ENCODE data around the gene PDE8B.
A peak's percentile ranks its signal among the peaks of the same experiment; 100 is the strongest.
"Not testable (repeated sequence)": the region's sequence is repeated elsewhere in the genome, so short reads cannot be mapped to it uniquely, and the experiment has no call there.

PDE8B gene

GRCh38 chr5:77355080-77355479 lies 144.6 kb downstream of the PDE8B start:
- DNase-seq (ENCODE audit: low read depth in 4 of 4, low spot score in 1 of 4): no peak

DNA sequence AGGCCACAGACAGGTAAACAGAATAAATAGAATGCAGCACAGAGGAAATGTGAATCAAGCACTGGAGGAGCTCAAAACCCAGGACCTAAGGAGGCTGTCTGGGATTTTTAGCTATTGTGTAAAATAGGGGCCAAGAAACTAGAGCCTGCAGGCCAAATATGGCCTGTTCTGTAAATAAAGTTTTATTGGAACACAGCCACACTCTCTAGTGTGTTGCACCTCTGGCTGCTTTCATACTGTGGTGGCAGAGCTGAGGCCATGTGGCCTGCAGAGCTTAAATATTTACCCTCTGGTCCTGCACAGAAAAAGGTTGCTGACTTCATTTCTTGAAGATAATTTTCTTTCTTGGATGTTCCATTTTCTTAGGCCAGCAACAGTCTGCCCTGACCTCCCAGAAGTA lies 145.3 kb downstream of the PDE8B start:
- DNase-seq (ENCODE audit: low read depth in 4 of 4, low spot score in 1 of 4): no peak

DNA sequence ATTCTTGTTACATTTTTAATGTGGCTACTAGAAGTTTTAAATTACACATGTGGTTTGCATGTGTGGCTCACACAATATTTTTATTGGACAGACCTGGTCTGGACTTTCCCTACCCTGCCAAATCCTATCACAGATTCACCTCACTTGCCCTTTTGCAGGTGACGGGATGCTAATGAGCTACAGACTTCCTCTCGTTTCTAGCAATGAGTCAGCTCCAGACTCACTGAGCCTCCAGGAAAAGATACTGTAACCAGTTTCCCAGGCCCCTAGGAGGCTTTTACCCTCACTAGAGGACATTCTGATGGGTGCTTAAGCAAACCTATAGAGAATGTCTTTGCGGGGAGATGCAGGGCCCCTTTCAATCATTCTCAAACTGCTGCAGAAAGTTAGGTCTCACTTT lies 146.3 kb downstream of the PDE8B start:
- DNase-seq (ENCODE audit: low read depth in 4 of 4, low spot score in 1 of 4): peak in 1 of 4 experiments; percentile 12

DNA sequence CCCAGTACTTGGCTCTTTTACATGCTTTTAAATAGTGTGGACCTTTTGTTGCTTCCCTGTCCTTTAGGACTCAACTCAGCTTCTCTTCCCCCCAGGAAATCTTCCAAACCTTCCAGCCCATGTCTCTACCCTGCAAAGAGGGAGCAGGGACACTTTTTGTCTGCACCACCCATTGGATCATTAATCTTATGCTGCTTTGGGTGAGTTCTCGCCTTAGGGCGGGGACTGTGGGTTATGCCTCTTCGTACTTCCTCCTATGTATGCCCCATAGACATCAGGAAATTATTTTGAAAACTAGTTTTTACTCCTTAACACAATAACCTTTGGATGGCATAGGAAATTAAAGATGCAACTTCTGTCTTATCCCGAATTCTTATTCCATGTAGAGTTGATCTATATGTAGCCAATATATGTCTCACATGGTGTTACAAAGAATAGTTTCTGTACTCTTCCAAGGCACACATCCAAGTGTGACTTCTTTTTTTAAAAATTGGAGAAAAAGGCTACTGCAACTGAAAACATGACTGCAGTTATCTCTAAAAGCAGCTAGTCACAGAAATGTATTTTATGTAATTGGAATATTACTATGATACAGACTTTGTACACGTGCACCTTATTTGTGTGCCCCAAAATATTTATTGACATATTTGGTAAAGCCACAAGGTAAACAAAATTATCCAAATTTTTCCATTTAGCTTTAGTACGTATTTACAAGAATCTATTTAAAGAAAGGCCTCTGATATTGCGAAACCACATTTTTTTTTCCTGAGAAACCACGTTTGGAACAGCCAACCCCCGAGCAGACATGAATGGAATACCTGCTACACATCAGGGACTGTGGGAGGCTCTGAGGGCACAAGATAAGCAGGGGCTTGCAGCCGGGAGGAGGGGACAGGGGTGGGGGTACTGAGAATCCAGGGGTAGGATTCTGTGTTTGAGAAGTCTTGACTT lies 148.1 kb downstream of the PDE8B start:
- DNase-seq (ENCODE audit: low read depth in 4 of 4, low spot score in 1 of 4): no peak

GRCh38 chr5:77359231-77359630 lies 148.8 kb downstream of the PDE8B start:
- no peak for DNase-seq (ENCODE audit: low read depth in 4 of 4, low spot score in 1 of 4)

GRCh38 chr5:77360381-77360780 lies 149.9 kb downstream of the PDE8B start:
- no peak for DNase-seq (ENCODE audit: low read depth in 4 of 4, low spot score in 1 of 4)

DNA sequence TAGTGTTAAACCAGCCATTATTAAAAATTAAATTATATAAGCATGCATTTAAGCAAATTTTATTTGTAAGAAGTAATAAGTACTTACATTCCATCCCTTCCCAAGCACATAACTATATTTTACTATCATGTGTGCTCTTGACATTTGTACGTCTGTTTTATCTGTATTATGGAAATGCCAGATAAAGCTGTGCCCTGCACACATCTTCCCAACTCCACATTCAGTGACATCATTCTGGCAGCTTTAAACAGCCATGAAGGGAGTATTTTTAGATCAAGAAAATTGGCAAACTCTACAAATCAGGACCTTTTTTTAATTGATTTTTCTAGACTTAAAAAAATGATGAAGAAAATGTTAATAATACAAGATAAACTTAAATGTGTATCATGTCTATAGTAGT lies 150.5 kb downstream of the PDE8B start:
- no peak for DNase-seq (ENCODE audit: low read depth in 4 of 4, low spot score in 1 of 4)

GRCh38 chr5:77366717-77367500 lies 156.4 kb downstream of the PDE8B start:
- no peak for DNase-seq (ENCODE audit: low read depth in 4 of 4, low spot score in 1 of 4)

DNA sequence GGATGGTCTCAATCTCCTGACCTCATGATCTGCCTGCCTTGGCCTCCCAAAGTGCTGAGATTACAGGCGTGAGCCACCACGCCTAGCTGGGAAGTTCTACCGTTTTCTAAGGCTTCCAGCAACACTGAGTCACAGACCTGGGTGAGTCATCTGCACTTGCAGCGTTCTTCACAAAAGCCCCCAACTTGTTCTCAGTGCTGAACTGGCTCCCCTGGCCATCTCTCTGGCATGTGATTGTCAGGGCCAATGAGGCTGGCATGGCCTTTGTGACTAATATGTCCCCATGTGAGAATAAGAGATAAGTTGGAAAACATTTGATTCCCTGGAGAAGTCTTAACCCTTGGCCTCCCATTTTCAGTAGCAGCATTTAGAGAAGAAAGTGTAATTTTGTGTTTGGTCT lies 157.3 kb downstream of the PDE8B start:
- peak in 1 of 4 experiments; percentile 14 for DNase-seq (ENCODE audit: low read depth in 4 of 4, low spot score in 1 of 4)

- DNase-seq (ENCODE audit: low read depth in 4 of 4, low spot score in 1 of 4): no peak
These were observed 157.9 kb downstream of the PDE8B start for GRCh38 chr5:77368367-77368766.

- no peak for DNase-seq (ENCODE audit: low read depth in 4 of 4, low spot score in 1 of 4)
These were observed 159.1 kb downstream of the PDE8B start for GRCh38 chr5:77369566-77369965.

DNA sequence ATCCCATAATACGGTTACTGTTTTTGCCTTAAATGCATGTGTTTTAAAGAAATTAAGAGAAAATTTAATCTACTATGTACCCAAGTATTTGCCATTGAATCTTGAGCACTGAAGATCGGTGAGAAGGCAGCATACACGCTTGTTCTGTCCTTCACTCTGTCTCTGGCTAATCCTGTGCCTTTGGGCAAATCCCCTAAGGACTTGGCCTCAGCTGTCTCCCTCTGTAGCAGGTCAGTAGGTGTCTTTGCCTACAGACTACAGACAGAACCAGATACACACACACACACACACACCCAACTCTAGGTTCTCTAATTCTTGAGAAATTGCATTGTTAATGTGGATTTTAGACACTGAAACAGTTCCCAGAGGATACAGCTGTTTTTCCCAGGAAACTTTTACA lies 164.2 kb downstream of the PDE8B start:
- no peak for DNase-seq (ENCODE audit: low read depth in 4 of 4, low spot score in 1 of 4)

GRCh38 chr5:77376609-77377300 lies 166.3 kb downstream of the PDE8B start:
- DNase-seq (ENCODE audit: low read depth in 4 of 4, low spot score in 1 of 4): no peak

GRCh38 chr5:77379558-77380061 lies 169.1 kb downstream of the PDE8B start:
- DNase-seq (ENCODE audit: low read depth in 4 of 4, low spot score in 1 of 4): peak; percentile 17 to 47 (median 33)

DNA sequence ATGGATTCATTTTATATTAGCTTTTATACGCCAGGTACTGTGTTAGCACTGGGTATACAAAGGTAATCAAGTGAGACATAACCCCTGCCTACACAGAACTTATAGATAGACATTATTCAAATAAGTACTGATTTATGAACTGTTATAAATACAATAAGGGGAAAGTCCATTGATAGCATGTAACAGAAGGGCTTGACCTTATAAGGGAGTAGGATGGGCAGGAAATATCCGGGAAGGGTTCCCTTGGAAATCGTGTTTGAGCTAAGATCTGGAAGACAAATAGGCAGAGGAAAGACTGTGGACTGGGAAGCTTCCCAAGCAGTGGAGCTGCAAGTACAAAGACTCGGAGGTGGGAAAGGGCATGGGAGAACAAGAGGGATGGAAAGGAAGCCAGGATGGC lies 170.2 kb downstream of the PDE8B start:
- no peak for DNase-seq (ENCODE audit: low read depth in 4 of 4, low spot score in 1 of 4)

DNA sequence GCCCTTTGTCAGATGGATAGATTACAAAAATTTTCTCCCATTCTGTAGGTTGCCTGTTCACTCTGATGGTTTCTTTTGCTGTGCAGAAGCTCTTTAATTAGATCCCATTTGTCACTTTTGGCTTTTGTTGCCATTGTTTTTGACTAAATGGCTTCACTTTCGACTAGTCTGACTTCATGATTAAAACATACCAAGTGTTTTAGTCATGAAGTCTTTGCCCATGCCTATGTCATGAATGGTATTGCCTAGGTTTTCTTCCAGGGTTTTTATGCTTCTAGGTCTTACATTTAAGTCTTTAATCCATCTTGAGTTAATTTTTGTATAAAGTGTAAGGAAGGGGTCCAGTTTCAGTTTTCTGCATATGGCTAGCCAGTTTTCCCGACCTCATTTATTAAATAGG lies 172.9 kb downstream of the PDE8B start:
- DNase-seq (ENCODE audit: low read depth in 4 of 4, low spot score in 1 of 4): not testable (repeated sequence)

DNA sequence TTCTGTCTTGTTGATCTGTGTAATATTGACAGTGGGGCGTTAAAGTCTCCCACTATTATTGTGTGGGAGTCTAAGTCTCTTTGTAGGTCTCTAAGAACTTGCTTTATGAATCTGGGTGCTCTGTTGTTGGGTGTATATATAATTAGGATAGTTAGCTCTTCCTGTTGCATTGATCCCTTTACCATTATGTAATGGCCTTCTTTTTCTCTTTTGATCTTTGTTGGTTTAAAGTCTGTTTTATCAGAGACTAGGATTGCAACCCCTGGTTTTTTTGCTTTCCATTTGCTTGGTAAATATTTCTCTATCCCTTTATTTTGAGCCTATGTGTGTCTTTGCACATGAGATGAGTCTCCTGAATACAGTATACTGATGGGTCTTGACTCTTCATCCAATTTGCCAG lies 175.9 kb downstream of the PDE8B start:
- not testable (repeated sequence) for DNase-seq (ENCODE audit: low read depth in 4 of 4, low spot score in 1 of 4)

DNA sequence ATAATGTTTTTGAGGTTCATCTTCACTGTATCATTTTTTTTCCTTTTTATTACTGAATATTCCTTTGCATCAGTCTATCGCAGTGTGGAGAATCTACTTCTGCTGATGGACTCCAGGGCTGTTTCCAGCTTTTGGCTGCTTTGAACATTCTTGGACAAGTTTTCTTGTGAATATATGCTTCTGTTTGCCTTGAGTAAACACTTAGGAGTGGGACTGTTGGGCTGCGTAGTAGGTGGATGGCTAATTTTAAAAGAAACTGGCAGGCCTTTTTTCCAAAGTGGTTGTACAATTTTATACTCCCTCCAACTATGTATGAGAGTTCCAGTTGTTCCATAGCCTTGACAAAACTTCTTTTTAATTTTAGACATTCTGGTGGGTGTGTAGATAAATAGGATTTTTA lies 179.3 kb downstream of the PDE8B start:
- DNase-seq (ENCODE audit: low read depth in 4 of 4, low spot score in 1 of 4): no peak

DNA sequence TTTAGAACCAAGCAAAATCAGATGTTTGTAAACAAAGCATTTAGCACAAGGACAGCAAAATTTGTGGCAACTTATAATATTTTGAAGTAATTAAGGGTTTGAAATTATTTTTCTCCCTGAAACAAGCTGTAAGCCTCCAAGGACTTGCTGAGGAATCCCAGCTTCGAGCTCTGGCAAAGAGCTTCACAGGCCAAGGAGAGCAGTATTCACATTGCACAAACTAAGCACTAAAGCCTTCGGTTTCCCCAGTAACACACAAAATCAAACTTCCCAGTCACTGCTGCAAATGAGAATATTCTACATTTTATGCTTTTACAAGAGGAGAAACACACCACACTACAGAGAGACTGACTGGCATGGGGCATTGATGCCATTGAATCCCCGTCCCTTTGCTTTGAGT lies 179.7 kb downstream of the PDE8B start:
- DNase-seq (ENCODE audit: low read depth in 4 of 4, low spot score in 1 of 4): no peak

DNA sequence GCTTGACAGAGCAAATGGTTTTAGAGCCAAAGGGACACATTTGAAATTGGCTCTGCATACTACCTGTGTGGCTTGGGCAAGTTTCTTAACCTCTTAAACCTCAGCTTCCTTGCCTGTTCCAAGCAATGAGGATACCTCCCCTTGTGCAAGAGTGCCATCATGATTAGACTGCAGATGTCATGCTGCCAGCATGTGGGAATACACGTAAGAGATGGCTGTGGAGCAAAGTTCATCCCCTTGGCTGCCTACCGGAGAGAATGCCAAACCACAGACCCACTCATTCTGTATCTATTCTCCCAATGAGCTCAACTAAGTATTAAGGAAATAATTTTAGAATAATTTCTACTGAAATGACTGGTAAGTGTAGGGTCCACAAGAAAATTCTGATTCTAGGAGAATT lies 180.3 kb downstream of the PDE8B start:
- no peak for DNase-seq (ENCODE audit: low read depth in 4 of 4, low spot score in 1 of 4)

- DNase-seq (ENCODE audit: low read depth in 4 of 4, low spot score in 1 of 4): no peak
These were observed 180.8 kb downstream of the PDE8B start for GRCh38 chr5:77391240-77391765.
